Neural cell (in vitro differentiated cells): ENCODE data around the gene PWP1. TPM values are rescaled to one million over a fixed set of nuclear protein-coding genes. Genes with fewer than 3 reads are reported as not detected.

Experiments used
- H2AFZ ChIP-seq: fragments of 200-600, 300-800 bp; sonication (generic), shearing (Covaris generic); 2 replicates; pipeline ENCODE4 v1.6.0; 2014; ENCODE audit warnings: low read depth, mild to moderate bottlenecking, antibody characterized with exemption, low read length, moderate library complexity
- H3F3A ChIP-seq: fragments of 200-600 bp; shearing (Covaris generic); 2 replicates; pipeline ENCODE4 v1.6.1; 2016; ENCODE audit warnings: mild to moderate bottlenecking, moderate library complexity, mixed read lengths, antibody characterized with exemption, low read length; ENCODE audit not compliant: insufficient read depth, poor library complexity, severe bottlenecking
- H3K27ac ChIP-seq: fragments of 200-600, 300-800 bp; sonication (generic), shearing (Covaris generic); 2 replicates; pipeline ENCODE4 v1.5.1; 2014; ENCODE audit warnings: mild to moderate bottlenecking, low read length, moderate library complexity
- H3K27me3 ChIP-seq: fragments of 300-800, 200-600 bp; sonication (generic), shearing (Covaris generic); 2 replicates; pipeline ENCODE4 v1.6.0; 2014; ENCODE audit warnings: mild to moderate bottlenecking, low read depth, low read length, moderate library complexity; ENCODE audit not compliant: insufficient read depth
- H3K36me3 ChIP-seq: fragments of 300-800, 200-600 bp; sonication (generic), shearing (Covaris generic); 2 replicates; pipeline ENCODE4 v1.5.1; 2014; ENCODE audit warnings: mild to moderate bottlenecking, antibody characterized with exemption, low read length, moderate library complexity; ENCODE audit not compliant: insufficient read depth
- H3K4me2 ChIP-seq: fragments of 300-800, 200-600 bp; sonication (generic), shearing (Covaris generic); 2 replicates; pipeline ENCODE4 v1.6.0; 2014; ENCODE audit warnings: mild to moderate bottlenecking, low read length
- H3K4me3 ChIP-seq: fragments of 300-800, 200-600 bp; sonication (generic), shearing (Covaris generic); 2 replicates; pipeline ENCODE4 v1.5.1; 2014; ENCODE audit warnings: mild to moderate bottlenecking, low read length, moderate library complexity
- H3K79me2 ChIP-seq: fragments of 200-600 bp; shearing (Covaris generic); replicated peaks from 2 replicates; pipeline ENCODE4 v1.6.0; 2014; ENCODE audit warnings: mild to moderate bottlenecking, low read length, moderate library complexity; ENCODE audit not compliant: insufficient read depth
- H3K9ac ChIP-seq: fragments of 300-800, 200-600 bp; sonication (generic), shearing (Covaris generic); 2 replicates; pipeline ENCODE4 v1.6.1; 2016; ENCODE audit warnings: mild to moderate bottlenecking, low read length, mixed read lengths
- H3K9me2 ChIP-seq: fragments of 200-600 bp; shearing (Covaris generic); 2 replicates; pipeline ENCODE4 v1.6.1; 2016; ENCODE audit warnings: mild to moderate bottlenecking, low read length, mixed read lengths; ENCODE audit not compliant: insufficient read depth
- H3K9me3 ChIP-seq: fragments of 200-600, 300-800 bp; sonication (generic), shearing (Covaris generic); 2 replicates; pipeline ENCODE4 v1.6.1; 2016; ENCODE audit warnings: mild to moderate bottlenecking, mixed run types, low read length, moderate library complexity, mixed read lengths
- H4K20me1 ChIP-seq: fragments of 200-600 bp; shearing (Covaris generic); 2 replicates; pipeline ENCODE4 v1.6.1; 2016; ENCODE audit warnings: mild to moderate bottlenecking, mixed run types; ENCODE audit not compliant: insufficient read depth
- CTCF ChIP-seq: fragments of 450-650 bp; IDR thresholded peaks from 2 replicates; pipeline ENCODE4 v1.5.1; 2014; ENCODE audit warnings: antibody characterized with exemption, mild to moderate bottlenecking, moderate library complexity; ENCODE audit not compliant: poor library complexity, severe bottlenecking
- EP300 ChIP-seq: fragments of 450-650 bp; conservative IDR thresholded peaks from 2 replicates; pipeline ENCODE4 v1.6.1; 2014; ENCODE audit warnings: antibody characterized with exemption, mild to moderate bottlenecking, moderate library complexity; ENCODE audit not compliant: poor library complexity, severe bottlenecking
- EZH2 ChIP-seq: fragments of 200-600, 300-800 bp; shearing (Covaris generic), sonication (generic); IDR thresholded peaks from 2 replicates; pipeline ENCODE4 v1.6.1; 2014; ENCODE audit warnings: antibody characterized with exemption, low read length, borderline replicate concordance, mild to moderate bottlenecking; ENCODE audit not compliant: insufficient read depth, poor library complexity, severe bottlenecking
- MXI1 ChIP-seq: fragments of 450-650 bp; conservative IDR thresholded peaks from 2 replicates; pipeline ENCODE4 v1.6.1; 2014; ENCODE audit warnings: antibody characterized with exemption, mild to moderate bottlenecking; ENCODE audit not compliant: poor library complexity, severe bottlenecking
- POLR2AphosphoS5 ChIP-seq: IDR thresholded peaks from 2 replicates; pipeline ENCODE4 v1.6.1; 2012
- RAD21 ChIP-seq: fragments of 450-650 bp; conservative IDR thresholded peaks from 2 replicates; pipeline ENCODE4 v1.6.1; 2014; ENCODE audit warnings: antibody characterized with exemption, mild to moderate bottlenecking, moderate library complexity
- SMC3 ChIP-seq: fragments of 450-650 bp; conservative IDR thresholded peaks from 2 replicates; pipeline ENCODE4 v1.6.1; 2014; ENCODE audit warnings: antibody characterized with exemption, mild to moderate bottlenecking, moderate library complexity; ENCODE audit not compliant: poor library complexity
- TAF1 ChIP-seq: IDR thresholded peaks from 2 replicates; pipeline ENCODE4 v1.6.1; 2012; ENCODE audit warnings: low read depth
- polyA plus RNA-seq: library from polyadenylated mRNA; depleted of rRNA; stranded (reverse); fragments of >200 nt; gene quantifications from 2 replicates; pipeline ENCODE4 v1.2.3, GENCODE V29; 2014
- TF ChIP-seq, protein P1 (sequence below): IDR thresholded peaks from 2 replicates; pipeline ENCODE4 v1.6.1; 2012; ENCODE audit warnings: borderline replicate concordance

Gene PWP1
- polyA plus RNA-seq, 1 donor from 2014 or later = 119 TPM

DNA sequence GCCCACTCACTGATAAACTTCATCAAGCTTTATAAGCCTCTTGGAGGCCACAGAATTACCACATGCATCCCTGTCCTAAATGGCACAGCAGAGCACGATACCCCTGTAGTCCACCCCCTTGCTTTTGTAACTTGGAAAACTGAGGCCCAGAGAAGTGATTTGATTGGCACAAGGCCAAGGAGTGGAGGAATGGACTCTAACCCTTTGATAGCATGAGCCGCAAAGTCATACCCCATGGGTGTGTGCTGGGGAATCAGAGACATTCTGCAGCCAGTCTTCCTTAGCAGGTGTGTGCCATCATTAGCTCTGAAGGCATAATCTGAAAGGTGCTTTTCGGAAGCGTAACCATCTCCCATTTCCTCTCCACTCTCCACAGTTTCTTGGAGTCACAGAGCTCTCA lies 28.5 kb upstream of the PWP1 start:
- Histone ChIP-seq H3F3A (no peaks in the 10 kb centered on the region), H2AFZ (no peak overlapping the region), H3K79me2 (no peaks in the 10 kb centered on the region), H3K9me2 (no peaks in the 10 kb centered on the region), H3K4me2 (no peak overlapping the region), H3K9ac (no peak overlapping the region), H3K27me3 (no peaks in the 10 kb centered on the region), H3K27ac (no peak overlapping the region), H4K20me1 (no peaks in the 10 kb centered on the region), H3K4me3 (no peak overlapping the region), H3K36me3 (no peaks in the 10 kb centered on the region), H3K9me3 (no peaks in the 10 kb centered on the region)
- no peak for TF ChIP-seq TAF1
- no peak for TF ChIP-seq MXI1

GRCh38 chr12:107657621-107658020 lies 28.0 kb upstream of the PWP1 start:
- Histone ChIP-seq H2AFZ (no peak overlapping the region), H3K27me3 (no peaks in the 10 kb centered on the region), H3K9ac (no peak overlapping the region), H3K9me2 (no peaks in the 10 kb centered on the region), H3K36me3 (no peaks in the 10 kb centered on the region), H3K4me2 (no peak overlapping the region), H3K4me3 (no peak overlapping the region), H3F3A (no peaks in the 10 kb centered on the region), H3K27ac (no peak overlapping the region), H4K20me1 (no peaks in the 10 kb centered on the region), H3K79me2 (no peaks in the 10 kb centered on the region), H3K9me3 (no peaks in the 10 kb centered on the region)
- TF ChIP-seq EP300 = no peak
- no peak for TF ChIP-seq TAF1
- no peak for TF ChIP-seq CTCF

- TF ChIP-seq RAD21 = no peak
- TF ChIP-seq TAF1 = no peak
- no peak for TF ChIP-seq EZH2
- TF ChIP-seq, protein P1, sequence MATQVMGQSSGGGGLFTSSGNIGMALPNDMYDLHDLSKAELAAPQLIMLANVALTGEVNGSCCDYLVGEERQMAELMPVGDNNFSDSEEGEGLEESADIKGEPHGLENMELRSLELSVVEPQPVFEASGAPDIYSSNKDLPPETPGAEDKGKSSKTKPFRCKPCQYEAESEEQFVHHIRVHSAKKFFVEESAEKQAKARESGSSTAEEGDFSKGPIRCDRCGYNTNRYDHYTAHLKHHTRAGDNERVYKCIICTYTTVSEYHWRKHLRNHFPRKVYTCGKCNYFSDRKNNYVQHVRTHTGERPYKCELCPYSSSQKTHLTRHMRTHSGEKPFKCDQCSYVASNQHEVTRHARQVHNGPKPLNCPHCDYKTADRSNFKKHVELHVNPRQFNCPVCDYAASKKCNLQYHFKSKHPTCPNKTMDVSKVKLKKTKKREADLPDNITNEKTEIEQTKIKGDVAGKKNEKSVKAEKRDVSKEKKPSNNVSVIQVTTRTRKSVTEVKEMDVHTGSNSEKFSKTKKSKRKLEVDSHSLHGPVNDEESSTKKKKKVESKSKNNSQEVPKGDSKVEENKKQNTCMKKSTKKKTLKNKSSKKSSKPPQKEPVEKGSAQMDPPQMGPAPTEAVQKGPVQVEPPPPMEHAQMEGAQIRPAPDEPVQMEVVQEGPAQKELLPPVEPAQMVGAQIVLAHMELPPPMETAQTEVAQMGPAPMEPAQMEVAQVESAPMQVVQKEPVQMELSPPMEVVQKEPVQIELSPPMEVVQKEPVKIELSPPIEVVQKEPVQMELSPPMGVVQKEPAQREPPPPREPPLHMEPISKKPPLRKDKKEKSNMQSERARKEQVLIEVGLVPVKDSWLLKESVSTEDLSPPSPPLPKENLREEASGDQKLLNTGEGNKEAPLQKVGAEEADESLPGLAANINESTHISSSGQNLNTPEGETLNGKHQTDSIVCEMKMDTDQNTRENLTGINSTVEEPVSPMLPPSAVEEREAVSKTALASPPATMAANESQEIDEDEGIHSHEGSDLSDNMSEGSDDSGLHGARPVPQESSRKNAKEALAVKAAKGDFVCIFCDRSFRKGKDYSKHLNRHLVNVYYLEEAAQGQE = no peak
- no peak for TF ChIP-seq SMC3
- TF ChIP-seq POLR2AphosphoS5 = no peak
- TF ChIP-seq MXI1 = no peak
- TF ChIP-seq EP300 = no peak
- TF ChIP-seq CTCF = no peak
- Histone ChIP-seq H3K27ac (no peak overlapping the region), H3K4me2 (no peak overlapping the region), H3K9ac (no peak overlapping the region), H3F3A (no peaks in the 10 kb centered on the region), H3K27me3 (no peaks in the 10 kb centered on the region), H2AFZ (no peak overlapping the region), H4K20me1 (no peaks in the 10 kb centered on the region), H3K36me3 (no peaks in the 10 kb centered on the region), H3K4me3 (no peak overlapping the region), H3K9me3 (no peaks in the 10 kb centered on the region), H3K9me2 (no peaks in the 10 kb centered on the region), H3K79me2 (no peaks in the 10 kb centered on the region)
These were observed 25.4 kb upstream of the PWP1 start for GRCh38 chr12:107660235-107660634.
